GM10266 (cell line): ENCODE data around the gene OXGR1.

Experiments
- DNase-seq: peaks from one replicate; pipeline ENCODE4 v3.0.0; 2012; ENCODE audit errors: extremely low spot score
- CTCF ChIP-seq: IDR thresholded peaks from 2 replicates; pipeline ENCODE4 v1.5.1; 2012; ENCODE audit warnings: mild to moderate bottlenecking, low read depth; ENCODE audit not compliant: control insufficient read depth, insufficient read depth; ENCODE audit errors: missing control alignments

OXGR1 gene

DNA sequence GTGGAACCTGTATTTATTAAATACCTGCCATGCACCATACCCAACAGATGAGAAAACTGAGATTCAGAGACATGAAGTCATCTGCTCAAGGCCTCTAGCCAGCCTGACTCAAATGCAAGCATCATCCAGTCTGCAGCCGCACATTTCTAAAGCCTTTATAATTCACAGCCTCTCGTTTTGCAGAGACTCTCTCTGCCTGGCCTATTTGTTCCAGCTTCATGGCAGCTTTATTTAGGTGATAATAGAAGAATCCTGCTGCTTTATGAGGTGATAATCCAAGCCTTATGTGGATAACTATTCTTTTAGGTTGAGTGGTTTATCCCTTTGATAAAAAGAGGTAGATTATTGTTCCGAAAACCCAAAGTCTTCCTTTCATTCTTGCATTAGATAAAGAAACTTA is 58.4 kb downstream of the OXGR1 start:
- TF ChIP-seq CTCF: no peak

More for the DNA sequence above, 58.4 kb downstream of the OXGR1 start:
- no peak for DNase-seq
